ENCODE data around the gene C1QA. TPM values are rescaled to one million over a fixed set of nuclear protein-coding genes. Genes with fewer than 3 reads are reported as not detected.

The C1QA gene
- total RNA-seq, 1 donor from 2014 or later = not detected

- no peaks in the 10 kb centered on the region for H3K9me3 Mint-ChIP-seq
- peaks cover 32% of the 10 kb centered on the region for H3K27me3 Mint-ChIP-seq (ENCODE audit: low read depth)
- H3K4me1 Mint-ChIP-seq = peaks cover 7% of the 10 kb centered on the region
- DNase-seq (ENCODE audit: low read depth, low spot score) = no peak
- H3K36me3 Mint-ChIP-seq (ENCODE audit: low read depth) = no peaks in the 10 kb centered on the region
- no peak overlapping the region for H3K27ac Mint-ChIP-seq (ENCODE audit: unreplicated experiment)
- H3K4me3 Mint-ChIP-seq = no peak overlapping the region
- TF ChIP-seq, protein P1, sequence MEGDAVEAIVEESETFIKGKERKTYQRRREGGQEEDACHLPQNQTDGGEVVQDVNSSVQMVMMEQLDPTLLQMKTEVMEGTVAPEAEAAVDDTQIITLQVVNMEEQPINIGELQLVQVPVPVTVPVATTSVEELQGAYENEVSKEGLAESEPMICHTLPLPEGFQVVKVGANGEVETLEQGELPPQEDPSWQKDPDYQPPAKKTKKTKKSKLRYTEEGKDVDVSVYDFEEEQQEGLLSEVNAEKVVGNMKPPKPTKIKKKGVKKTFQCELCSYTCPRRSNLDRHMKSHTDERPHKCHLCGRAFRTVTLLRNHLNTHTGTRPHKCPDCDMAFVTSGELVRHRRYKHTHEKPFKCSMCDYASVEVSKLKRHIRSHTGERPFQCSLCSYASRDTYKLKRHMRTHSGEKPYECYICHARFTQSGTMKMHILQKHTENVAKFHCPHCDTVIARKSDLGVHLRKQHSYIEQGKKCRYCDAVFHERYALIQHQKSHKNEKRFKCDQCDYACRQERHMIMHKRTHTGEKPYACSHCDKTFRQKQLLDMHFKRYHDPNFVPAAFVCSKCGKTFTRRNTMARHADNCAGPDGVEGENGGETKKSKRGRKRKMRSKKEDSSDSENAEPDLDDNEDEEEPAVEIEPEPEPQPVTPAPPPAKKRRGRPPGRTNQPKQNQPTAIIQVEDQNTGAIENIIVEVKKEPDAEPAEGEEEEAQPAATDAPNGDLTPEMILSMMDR (conservative IDR thresholded peaks at IDR 0.05) = peak; percentile 26
Observed at GRCh38 chr1:22658385-22659163, 22.1 kb downstream of the C1QA start.

- Mint-ChIP-seq H3K9me3 (no peaks in the 10 kb centered on the region), H3K4me3 (no peak overlapping the region), H3K27me3 (ENCODE audit: low read depth) (peaks cover 24% of the 10 kb centered on the region), H3K36me3 (ENCODE audit: low read depth) (no peaks in the 10 kb centered on the region), H3K4me1 (peaks cover 8% of the 10 kb centered on the region), H3K27ac (ENCODE audit: unreplicated experiment) (no peak overlapping the region)
- TF ChIP-seq, protein P1 (conservative IDR thresholded peaks at IDR 0.05) = no peak
- DNase-seq (ENCODE audit: low read depth, low spot score) = no peak
Observed at GRCh38 chr1:22660716-22661241, 24.4 kb downstream of the C1QA start.

DNA sequence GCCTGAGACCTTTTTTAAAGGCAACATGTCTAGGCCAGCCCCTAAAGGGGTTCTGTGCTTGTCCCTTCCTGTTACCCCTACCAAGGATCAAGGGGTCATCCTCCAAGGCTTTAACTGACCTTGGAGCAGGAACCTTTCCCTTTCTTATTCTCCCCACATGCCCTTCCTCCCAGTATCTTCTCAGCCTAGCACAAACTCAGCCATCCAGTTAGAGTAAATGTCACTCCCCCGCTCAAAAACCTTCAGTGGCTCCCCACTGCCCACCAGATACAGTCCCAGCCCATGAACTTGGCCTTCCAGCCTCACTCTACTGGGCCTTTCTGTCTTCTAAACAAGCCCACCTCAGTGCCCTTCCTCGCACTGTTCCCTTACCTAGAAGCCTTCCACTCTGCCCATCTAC lies 25.5 kb downstream of the C1QA start:
- no peak for DNase-seq (ENCODE audit: low read depth, low spot score)
- H3K4me1 Mint-ChIP-seq = peaks cover 11% of the 10 kb centered on the region
- H3K9me3 Mint-ChIP-seq = no peaks in the 10 kb centered on the region
- no peak overlapping the region for H3K27ac Mint-ChIP-seq (ENCODE audit: unreplicated experiment)
- H3K4me3 Mint-ChIP-seq = no peak overlapping the region
- no peaks in the 10 kb centered on the region for H3K36me3 Mint-ChIP-seq (ENCODE audit: low read depth)
- TF ChIP-seq, protein P1 (conservative IDR thresholded peaks at IDR 0.05) = no peak
- peaks cover 15% of the 10 kb centered on the region for H3K27me3 Mint-ChIP-seq (ENCODE audit: low read depth)

- no peak overlapping the region for H3K27ac Mint-ChIP-seq (ENCODE audit: unreplicated experiment)
- peaks cover 11% of the 10 kb centered on the region for H3K27me3 Mint-ChIP-seq (ENCODE audit: low read depth)
- TF ChIP-seq, protein P1 (conservative IDR thresholded peaks at IDR 0.05) = no peak
- H3K36me3 Mint-ChIP-seq (ENCODE audit: low read depth) = no peaks in the 10 kb centered on the region
- H3K9me3 Mint-ChIP-seq = no peaks in the 10 kb centered on the region
- no peak overlapping the region for H3K4me3 Mint-ChIP-seq
- no peak for DNase-seq (ENCODE audit: low read depth, low spot score)
- H3K4me1 Mint-ChIP-seq = peaks cover 11% of the 10 kb centered on the region
Observed at GRCh38 chr1:22662318-22662717, 25.9 kb downstream of the C1QA start.

- Mint-ChIP-seq H3K4me1 (peaks cover 11% of the 10 kb centered on the region), H3K9me3 (no peaks in the 10 kb centered on the region), H3K27ac (ENCODE audit: unreplicated experiment) (no peak overlapping the region), H3K36me3 (ENCODE audit: low read depth) (no peaks in the 10 kb centered on the region), H3K4me3 (no peak overlapping the region), H3K27me3 (ENCODE audit: low read depth) (peaks cover 8% of the 10 kb centered on the region)
- TF ChIP-seq, protein P1 (conservative IDR thresholded peaks at IDR 0.05) = no peak
- no peak for DNase-seq (ENCODE audit: low read depth, low spot score)
Observed at GRCh38 chr1:22662986-22663408, 26.6 kb downstream of the C1QA start.

Measured in neural crest cell (in vitro differentiated cells).